Parietal lobe (tissue), 1 donor: Measurements from ENCODE around the gene COCH. TPM values are rescaled to one million over a fixed set of nuclear protein-coding genes. Genes with fewer than 3 reads are reported as not detected.

Source experiments
- total RNA-seq: library from RNA; depleted of rRNA; stranded (reverse); fragments of >200 nt; gene quantifications from one replicate; pipeline ENCODE4 v1.2.3, GENCODE V29; 2014

COCH gene
- total RNA-seq = 36.9 TPM

GRCh38 chr14:30874120-30874998, at the start of gene COCH:
Gene COCH, plus strand, starts transcription at chr14:30874559. Its CDS starts 380 bp downstream, at chr14:30874939.

Other genes starting within 250 kb of the COCH start
- 39.4 TPM for gene AP4S1, start 151.1 kb downstream of the COCH start, total RNA-seq
- 107 TPM for gene STRN3, start 151.8 kb downstream of the COCH start, total RNA-seq